WTC11 (cell line): Measurements from ENCODE around the gene YIF1A. TPM values are rescaled to one million over a fixed set of nuclear protein-coding genes. Genes with fewer than 3 reads are reported as not detected.

Source experiments
- ATAC-seq: fragments of 200-7000 bp; cut with Tn5 transposase; 2 replicates; pipeline ENCODE4 v1.10.0; 2021; ENCODE audit warnings: mild to moderate bottlenecking, moderate library complexity
- CTCF ChIA-PET: fragments of 300-600 bp; sonication (Branson Sonifier 250); formaldehyde crosslinking; loops from one replicate; lab custom pipeline; 2021; ENCODE audit warnings: antibody characterized with exemption; lab: Charles Lee
- POLR2A ChIA-PET: fragments of 350-600 bp; sonication (Branson Sonifier 250); formaldehyde crosslinking; loops from one replicate; lab custom pipeline; 2021; ENCODE audit warnings: antibody characterized with exemption; lab: Charles Lee
- DNase-seq: peaks from one replicate; pipeline ENCODE4 v3.0.0; 2021; ENCODE audit warnings: low spot score
- H3K27ac Mint-ChIP-seq: 2 replicates; pipeline ENCODE4 v1.8.0; 2021; ENCODE audit warnings: mixed read lengths
- H3K27me3 Mint-ChIP-seq: 2 replicates; pipeline ENCODE4 v1.8.0; 2021; ENCODE audit warnings: low read depth, mild to moderate bottlenecking, moderate library complexity, mixed read lengths
- H3K36me3 Mint-ChIP-seq: 2 replicates; pipeline ENCODE4 v1.8.0; 2021; ENCODE audit warnings: mixed read lengths
- H3K4me1 Mint-ChIP-seq: 2 replicates; pipeline ENCODE4 v1.8.0; 2022; ENCODE audit warnings: mixed read lengths
- H3K4me3 Mint-ChIP-seq: 2 replicates; pipeline ENCODE4 v1.8.0; 2021; ENCODE audit warnings: mild to moderate bottlenecking, moderate library complexity, mixed read lengths
- H3K9me3 Mint-ChIP-seq: 2 replicates; pipeline ENCODE4 v1.8.0; 2021; ENCODE audit warnings: mixed read lengths
- AR ChIP-seq: fragments of 250-450 bp; sonication (Bioruptor Pico); IDR thresholded peaks from 2 replicates; pipeline ENCODE4 v1.9.0; 2021; ENCODE audit warnings: mild to moderate bottlenecking
- CBFB ChIP-seq: sonication (generic); formaldehyde crosslinking; IDR thresholded peaks from 2 replicates; pipeline ENCODE4 v1.8.1; 2022; ENCODE audit warnings: mild to moderate bottlenecking, low read depth, missing genetic modification reagents
- ETV6 ChIP-seq: sonication (generic); formaldehyde crosslinking; IDR thresholded peaks from 2 replicates; pipeline ENCODE4 v1.8.1; 2022; ENCODE audit warnings: mild to moderate bottlenecking, missing genetic modification reagents
- FOXJ3 ChIP-seq: sonication (generic); formaldehyde crosslinking; IDR thresholded peaks from 2 replicates; pipeline ENCODE4 v1.9.0; 2021; ENCODE audit warnings: missing genetic modification reagents, mild to moderate bottlenecking, borderline replicate concordance
- IRF2 ChIP-seq: sonication (generic); formaldehyde crosslinking; IDR thresholded peaks from 2 replicates; pipeline ENCODE4 v1.8.0; 2022; ENCODE audit warnings: low read depth, missing genetic modification reagents, borderline replicate concordance
- JAZF1 ChIP-seq: fragments of 250-450 bp; sonication (Bioruptor Pico); IDR thresholded peaks from 2 replicates; pipeline ENCODE4 v1.9.0; 2021; ENCODE audit warnings: moderate library complexity, mild to moderate bottlenecking, inconsistent platforms
- MXD4 ChIP-seq: fragments of 250-450 bp; sonication (Bioruptor Pico); IDR thresholded peaks from 2 replicates; pipeline ENCODE4 v1.8.0; 2021; ENCODE audit warnings: mild to moderate bottlenecking, moderate library complexity, borderline replicate concordance
- NR2C2 ChIP-seq: sonication (generic); formaldehyde crosslinking; IDR thresholded peaks from 2 replicates; pipeline ENCODE4 v1.8.0; 2022; ENCODE audit warnings: mild to moderate bottlenecking, missing genetic modification reagents
- SMAD4 ChIP-seq: sonication (generic); formaldehyde crosslinking; IDR thresholded peaks from 2 replicates; pipeline ENCODE4 v1.8.0; 2022; ENCODE audit warnings: mild to moderate bottlenecking, missing genetic modification reagents
- USF2 ChIP-seq: sonication (generic); formaldehyde crosslinking; IDR thresholded peaks from 2 replicates; pipeline ENCODE4 v1.8.1; 2023; ENCODE audit warnings: mild to moderate bottlenecking, missing genetic modification reagents, moderate library complexity
- ZNF232 ChIP-seq: sonication (generic); formaldehyde crosslinking; IDR thresholded peaks from 2 replicates; pipeline ENCODE4 v1.8.0; 2022; ENCODE audit warnings: mild to moderate bottlenecking, missing genetic modification reagents
- ZNF416 ChIP-seq: fragments of 250-450 bp; sonication (Bioruptor Pico); IDR thresholded peaks from 2 replicates; pipeline ENCODE4 v1.9.0; 2021; ENCODE audit warnings: mild to moderate bottlenecking, inconsistent platforms
- ZNF671 ChIP-seq: fragments of 250-450 bp; sonication (Bioruptor Pico); IDR thresholded peaks from 2 replicates; pipeline ENCODE4 v1.8.0; 2021; ENCODE audit warnings: mild to moderate bottlenecking
- total RNA-seq: library from RNA; stranded (reverse); gene quantifications from 3 replicates; pipeline ENCODE4 v1.2.3, GENCODE V29; 2021
- TF ChIP-seq, protein P1 (sequence below): sonication (generic); formaldehyde crosslinking; IDR thresholded peaks from 2 replicates; pipeline ENCODE4 v1.8.0; 2022; ENCODE audit warnings: mild to moderate bottlenecking, missing genetic modification reagents
- TF ChIP-seq, protein P2 (sequence below): sonication (generic); formaldehyde crosslinking; IDR thresholded peaks from 2 replicates; pipeline ENCODE4 v1.8.1; 2022; ENCODE audit warnings: low read depth, mild to moderate bottlenecking, moderate library complexity, missing genetic modification reagents, borderline replicate concordance
- TF ChIP-seq, protein P3 (sequence below): sonication (generic); formaldehyde crosslinking; IDR thresholded peaks from 2 replicates; pipeline ENCODE4 v1.8.0; 2022; ENCODE audit warnings: mild to moderate bottlenecking, missing genetic modification reagents
- TF ChIP-seq, protein P4 (sequence below): sonication (generic); formaldehyde crosslinking; IDR thresholded peaks from 2 replicates; pipeline ENCODE4 v1.8.1; 2023; ENCODE audit warnings: mild to moderate bottlenecking, missing genetic modification reagents, moderate library complexity

The YIF1A gene
- total RNA-seq, 1 experiment from 2014 or later = 86.9 TPM

DNA sequence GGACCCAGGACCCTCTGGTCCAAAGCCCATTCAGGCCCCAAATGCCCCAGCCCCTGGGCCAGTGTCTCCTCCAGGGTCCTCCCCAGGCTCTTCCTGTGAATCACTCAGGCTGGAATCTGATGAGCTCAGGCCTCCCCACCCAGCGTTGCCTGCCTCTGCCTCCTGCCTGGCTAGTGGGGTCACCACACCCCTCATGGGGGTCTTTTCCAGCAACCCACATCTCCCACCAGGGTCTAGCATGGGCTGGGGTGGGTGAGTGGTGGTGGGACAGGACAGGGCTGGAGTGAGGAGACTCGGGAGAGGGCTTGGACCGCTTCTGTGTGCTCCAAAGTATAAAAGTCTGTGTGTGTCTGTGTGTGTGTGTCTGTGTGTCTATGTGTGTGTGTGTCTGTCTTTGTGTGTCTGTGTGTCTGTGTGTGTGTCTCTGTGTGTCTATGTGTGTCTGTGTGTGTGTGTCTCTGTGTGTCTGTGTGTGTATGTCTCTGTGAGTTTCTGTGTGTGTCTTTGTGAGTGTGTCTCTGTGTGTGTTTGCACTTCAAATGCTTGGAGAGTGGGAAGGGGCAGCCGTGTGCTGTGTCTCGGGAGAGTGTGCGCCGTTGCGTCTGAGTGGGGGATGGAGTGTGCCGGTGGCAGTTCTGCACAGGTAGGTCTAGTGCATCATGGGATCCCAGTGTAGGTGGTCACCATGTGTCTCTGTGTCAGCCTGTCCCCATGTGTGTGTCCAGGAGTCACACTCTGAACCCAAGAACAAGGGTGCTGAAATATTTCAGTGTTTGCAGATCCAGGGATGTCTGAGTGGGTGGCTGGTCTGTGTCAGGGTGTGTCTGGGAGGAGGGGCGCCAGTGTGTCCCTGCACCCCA is 38.5 kb upstream of the YIF1A start:
- no peak for DNase-seq
- TF ChIP-seq, protein P1, sequence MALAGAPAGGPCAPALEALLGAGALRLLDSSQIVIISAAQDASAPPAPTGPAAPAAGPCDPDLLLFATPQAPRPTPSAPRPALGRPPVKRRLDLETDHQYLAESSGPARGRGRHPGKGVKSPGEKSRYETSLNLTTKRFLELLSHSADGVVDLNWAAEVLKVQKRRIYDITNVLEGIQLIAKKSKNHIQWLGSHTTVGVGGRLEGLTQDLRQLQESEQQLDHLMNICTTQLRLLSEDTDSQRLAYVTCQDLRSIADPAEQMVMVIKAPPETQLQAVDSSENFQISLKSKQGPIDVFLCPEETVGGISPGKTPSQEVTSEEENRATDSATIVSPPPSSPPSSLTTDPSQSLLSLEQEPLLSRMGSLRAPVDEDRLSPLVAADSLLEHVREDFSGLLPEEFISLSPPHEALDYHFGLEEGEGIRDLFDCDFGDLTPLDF (CRISPR knock-in tag) = no peak
- TF ChIP-seq ETV6 (CRISPR knock-in tag) (no peak), ZNF671 (no peak), ZNF232 (CRISPR knock-in tag) (no peak), FOXJ3 (CRISPR knock-in tag) (no peak), IRF2 (CRISPR knock-in tag) (no peak), NR2C2 (CRISPR knock-in tag) (no peak)
- TF ChIP-seq, all 79 proteins: peak for 0
- no peak for ATAC-seq
- Mint-ChIP-seq H3K4me3 (no peak overlapping the region), H3K4me1 (peaks cover 15% of the 10 kb centered on the region), H3K36me3 (no peaks in the 10 kb centered on the region), H3K9me3 (0 out of 2 replicates have a peak, but pooled peaks cover 6% of the 10 kb centered on the region), H3K27me3 (peaks cover 11% of the 10 kb centered on the region), H3K27ac (0 out of 2 replicates have a peak overlapping the region, but pooled peaks have one; percentile 0)
- ChIA-PET CTCF (interaction anchor here (0.5 to 1.6 kb wide), 9 partner anchors 9 to 318 kb away, joined by 3 to 45 read pairs (median 5); partner anchors contain the start of genes CD248, RIN1 and YIF1A), POLR2A (interaction anchor here (1.4 to 1.6 kb wide), 2 partner anchors 10 to 14 kb away, joined by 4 to 5 read pairs; no protein-coding TSS in a partner anchor)

DNA sequence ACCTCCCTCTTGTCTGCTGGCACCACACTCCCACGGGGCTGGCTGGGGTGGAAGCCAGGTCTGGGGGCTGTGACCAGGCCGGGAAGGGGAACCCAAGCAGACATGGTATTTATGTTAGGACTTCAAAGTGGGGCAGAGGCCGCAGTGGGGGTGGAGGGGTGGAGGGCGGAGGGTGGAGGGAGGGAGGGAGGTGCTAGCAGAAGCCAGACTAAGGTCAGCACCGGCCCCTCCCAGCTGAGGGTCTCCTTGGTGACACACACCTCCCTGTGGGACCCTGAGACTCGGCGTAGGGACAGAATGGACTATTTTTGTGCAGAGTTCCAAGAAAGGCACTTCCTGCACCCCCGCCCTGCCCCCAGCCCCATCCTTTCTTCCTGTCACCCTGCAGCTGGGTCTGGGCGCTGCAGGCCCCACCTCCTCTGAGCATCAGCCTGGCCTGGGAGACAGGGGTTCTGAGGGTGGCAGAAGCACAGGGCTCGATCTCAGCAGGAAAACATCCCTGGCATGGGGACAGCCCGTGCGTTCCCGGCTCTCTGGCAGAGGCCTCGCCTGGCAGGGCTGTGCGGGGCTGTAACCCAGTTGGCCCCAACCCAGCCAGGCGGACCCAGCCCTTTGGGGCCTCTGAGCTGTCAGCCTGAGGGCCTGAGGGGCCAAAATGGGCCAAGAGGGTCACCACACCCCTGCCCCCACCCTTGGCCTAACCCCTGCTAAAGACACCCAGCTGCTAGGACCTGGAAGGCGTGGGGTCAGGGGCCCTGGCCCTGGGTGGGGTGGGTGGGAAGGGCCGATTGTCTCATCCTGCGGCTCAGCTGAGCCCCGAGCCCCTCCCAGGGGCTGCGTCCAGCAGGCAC is 37.5 kb upstream of the YIF1A start:
- CTCF ChIA-PET = interaction anchor here (0.6 to 1.6 kb wide), 9 partner anchors 9 to 104 kb away, joined by 3 to 45 read pairs (median 5); partner anchors contain the start of genes CD248, RIN1 and YIF1A
- TF ChIP-seq, protein P2, sequence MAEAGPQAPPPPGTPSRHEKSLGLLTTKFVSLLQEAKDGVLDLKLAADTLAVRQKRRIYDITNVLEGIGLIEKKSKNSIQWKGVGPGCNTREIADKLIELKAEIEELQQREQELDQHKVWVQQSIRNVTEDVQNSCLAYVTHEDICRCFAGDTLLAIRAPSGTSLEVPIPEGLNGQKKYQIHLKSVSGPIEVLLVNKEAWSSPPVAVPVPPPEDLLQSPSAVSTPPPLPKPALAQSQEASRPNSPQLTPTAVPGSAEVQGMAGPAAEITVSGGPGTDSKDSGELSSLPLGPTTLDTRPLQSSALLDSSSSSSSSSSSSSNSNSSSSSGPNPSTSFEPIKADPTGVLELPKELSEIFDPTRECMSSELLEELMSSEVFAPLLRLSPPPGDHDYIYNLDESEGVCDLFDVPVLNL (CRISPR knock-in tag) = no peak
- TF ChIP-seq MXD4 (CRISPR knock-in tag) (no peak), AR (no peak), USF2 (CRISPR knock-in tag) (no peak), CBFB (no peak), ETV6 (CRISPR knock-in tag) (no peak), SMAD4 (no peak), ZNF416 (CRISPR knock-in tag) (no peak), JAZF1 (CRISPR knock-in tag) (no peak)
- TF ChIP-seq, protein P3, sequence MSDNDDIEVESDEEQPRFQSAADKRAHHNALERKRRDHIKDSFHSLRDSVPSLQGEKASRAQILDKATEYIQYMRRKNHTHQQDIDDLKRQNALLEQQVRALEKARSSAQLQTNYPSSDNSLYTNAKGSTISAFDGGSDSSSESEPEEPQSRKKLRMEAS (CRISPR knock-in tag) = no peak
- TF ChIP-seq, protein P4, sequence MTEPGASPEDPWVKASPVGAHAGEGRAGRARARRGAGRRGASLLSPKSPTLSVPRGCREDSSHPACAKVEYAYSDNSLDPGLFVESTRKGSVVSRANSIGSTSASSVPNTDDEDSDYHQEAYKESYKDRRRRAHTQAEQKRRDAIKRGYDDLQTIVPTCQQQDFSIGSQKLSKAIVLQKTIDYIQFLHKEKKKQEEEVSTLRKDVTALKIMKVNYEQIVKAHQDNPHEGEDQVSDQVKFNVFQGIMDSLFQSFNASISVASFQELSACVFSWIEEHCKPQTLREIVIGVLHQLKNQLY (CRISPR knock-in tag) = no peak
- TF ChIP-seq, protein P1 (CRISPR knock-in tag) = no peak
- DNase-seq (no peak), ATAC-seq (no peak)
- POLR2A ChIA-PET = interaction anchor here (1.4 to 1.6 kb wide), 2 partner anchors 9 to 13 kb away, joined by 4 to 5 read pairs; no protein-coding TSS in a partner anchor
- no peak overlapping the region for H3K4me3 Mint-ChIP-seq
- no peak overlapping the region for H3K27ac Mint-ChIP-seq
- peaks cover 11% of the 10 kb centered on the region for H3K27me3 Mint-ChIP-seq
- peaks cover 15% of the 10 kb centered on the region for H3K4me1 Mint-ChIP-seq
- 0 out of 2 replicates have a peak, but pooled peaks cover 6% of the 10 kb centered on the region for H3K9me3 Mint-ChIP-seq
- H3K36me3 Mint-ChIP-seq = no peaks in the 10 kb centered on the region
